ENCODE data around the gene ZKSCAN7. TPM values are rescaled to one million over a fixed set of nuclear protein-coding genes. Genes with fewer than 3 reads are reported as not detected.

The ZKSCAN7 gene
- total and polyA plus RNA-seq, 2 of the 13 experiments (the other 11 are each of a cell fraction or from before 2014, with no cell fraction given), result 2.3 to 3.8 TPM

- Histone ChIP-seq H3K27me3 (ENCODE audit: control insufficient read depth in 1 of 2, insufficient read depth in 2 of 2, low read length in 2 of 2) (no peaks in the 10 kb centered on the region), H3K9me3 (ENCODE audit: low read length) (no peaks in the 10 kb centered on the region), H3K4me2 (ENCODE audit: low read depth, low read length) (peak within 1 kb of the TSS; percentile 89), H2AFZ (ENCODE audit: low read length) (peak within 1 kb of the TSS; percentile 74), H3K36me3 (replicated peaks in 1 of 2; ENCODE audit: control insufficient read depth in 1 of 2, insufficient read depth in 2 of 2, low read length in 2 of 2) (peaks cover 0 to 3% of the 10 kb centered on the region in 2 experiments; a peak in 3 of 5 replicates), H3K4me1 (ENCODE audit: insufficient read depth, low read length) (peaks cover 14% of the 10 kb centered on the region), H3K79me2 (ENCODE audit: insufficient read depth, low read length) (no peaks in the 10 kb centered on the region), H4K20me1 (ENCODE audit: insufficient read depth, low read length) (no peaks in the 10 kb centered on the region), H3K9ac (ENCODE audit: insufficient read depth, low read depth, low read length) (peak within 1 kb of the TSS; percentile 81), H3K4me3 (replicated peaks in 1 of 3; ENCODE audit: insufficient read depth in 1 of 3, low read depth in 2 of 3, low read length in 3 of 3) (peak within 1 kb of the TSS; percentile 51 to 80 (median 77); a peak in 5 of 6 replicates), H3K27ac (ENCODE audit: extremely low read length, insufficient read depth, low read length) (peak within 1 kb of the TSS; percentile 65)
- BruUV-seq (replicated peaks), result TSS peak; percentile 76
- ChIA-PET CTCF (ENCODE audit: low intra/inter-chr PET ratio, low total read pairs) (no interaction called here), POLR2A (interaction anchor here (0.8 to 2.2 kb wide), 7 partner anchors 11 to 318 kb away, joined by 3 to 12 read pairs (median 3); partner anchors contain the start of genes ZKSCAN7 and ZNF501)
- peak; percentile 57 for DNase-seq (ENCODE audit: low spot score)
- WGBS (ENCODE audit: low lambda C conversion rate), result 29% methylated on average over 31 of the region's 41 CpGs
- peak; percentile 96 for ATAC-seq
- FAIRE-seq, result no peak
- in situ Hi-C loops (cut with HindIII; ENCODE audit: extremely low pct_ligation_motif_present, low pct_unique_long_range_greater_than_20kb), result no loop called here
- intact Hi-C loops (cut with micrococcal nuclease; ENCODE audit: unreplicated experiment), result no loop called here
- TF ChIP-seq MTA1 (CRISPR knock-in tag; IDR thresholded peaks at IDR 0.05; ENCODE audit: borderline replicate concordance), result peak; percentile 24; the same call in 1 of the 2 replicates
- peak; percentile 73 for TF ChIP-seq AGO1 (IDR thresholded peaks at IDR 0.05; ENCODE audit: low read depth, low read length, poor library complexity, severe bottlenecking)
- no peak for TF ChIP-seq SOX6 (IDR thresholded peaks at IDR 0.05)
- 0 out of 2 replicates have a peak, but pooled peaks have one; percentile 12 for TF ChIP-seq SOX6 (CRISPR knock-in tag; IDR thresholded peaks at IDR 0.05)
- TF ChIP-seq ZSCAN5A (CRISPR knock-in tag; IDR thresholded peaks at IDR 0.05; ENCODE audit: borderline replicate concordance), result 0 out of 2 replicates have a peak, but pooled peaks have one; percentile 3
- TF ChIP-seq ZNF3 (CRISPR knock-in tag; IDR thresholded peaks at IDR 0.05), result no peak
- no peak for TF ChIP-seq RNF2 (conservative IDR thresholded peaks at IDR 0.05; ENCODE audit: low read depth)
- no peak for TF ChIP-seq THAP9 (CRISPR knock-in tag; IDR thresholded peaks at IDR 0.05; ENCODE audit: borderline replicate concordance)
- TF ChIP-seq HNRNPL (IDR thresholded peaks at IDR 0.05; ENCODE audit: low read depth, low read length), result 0 out of 2 replicates have a peak, but pooled peaks have one; percentile 19
- no peak for TF ChIP-seq JARID2 (CRISPR knock-in tag; IDR thresholded peaks at IDR 0.05; ENCODE audit: insufficient replicate concordance)
- peak; percentile 76; the same call in 1 of the 2 replicates for TF ChIP-seq YEATS4 (CRISPR knock-in tag; IDR thresholded peaks at IDR 0.05; ENCODE audit: borderline replicate concordance)
- no peak for TF ChIP-seq SRY (CRISPR knock-in tag; IDR thresholded peaks at IDR 0.05)
- 0 out of 2 replicates have a peak, but pooled peaks have one; percentile 48 for TF ChIP-seq KMT2A (CRISPR knock-in tag; IDR thresholded peaks at IDR 0.05)
- no peak for TF ChIP-seq GPN1 (CRISPR knock-in tag; IDR thresholded peaks at IDR 0.05; ENCODE audit: borderline replicate concordance)
- 0 out of 2 replicates have a peak, but pooled peaks have one; percentile 44 for TF ChIP-seq MYC (CRISPR knock-in tag; IDR thresholded peaks at IDR 0.05; ENCODE audit: borderline replicate concordance)
- no peak for TF ChIP-seq TERF1 (CRISPR knock-in tag; IDR thresholded peaks at IDR 0.05)
- peak; percentile 70 for TF ChIP-seq NFYB (CRISPR knock-in tag; IDR thresholded peaks at IDR 0.05)
Measured at GRCh38 chr3:44584646-44585501, 29.9 kb downstream of the ZKSCAN7 start, which contains the start of gene ZNF660. ZNF660 (plus strand) TSS chr3:44584964; CDS start chr3:44594194, 9,230 bp downstream.
